Choroid plexus epithelial cell (primary cell): ENCODE measurements around the gene SCN4B.

Experiments used
- DNase-seq: peaks from one replicate; pipeline ENCODE4 v3.0.0-alpha.2; 2010; ENCODE audit warnings: low read depth
- H3K4me3 ChIP-seq: 2 replicates; pipeline ENCODE4 v1.5.1; 2011; ENCODE audit warnings: low read depth, mild to moderate bottlenecking, control low read depth, low read length, moderate library complexity
- TF ChIP-seq, protein P1 (sequence below): conservative IDR thresholded peaks from 2 replicates; pipeline ENCODE4 v1.5.1; 2011; ENCODE audit warnings: low read depth, mild to moderate bottlenecking, control low read depth, inconsistent platforms, low read length, moderate library complexity

SCN4B gene

DNA sequence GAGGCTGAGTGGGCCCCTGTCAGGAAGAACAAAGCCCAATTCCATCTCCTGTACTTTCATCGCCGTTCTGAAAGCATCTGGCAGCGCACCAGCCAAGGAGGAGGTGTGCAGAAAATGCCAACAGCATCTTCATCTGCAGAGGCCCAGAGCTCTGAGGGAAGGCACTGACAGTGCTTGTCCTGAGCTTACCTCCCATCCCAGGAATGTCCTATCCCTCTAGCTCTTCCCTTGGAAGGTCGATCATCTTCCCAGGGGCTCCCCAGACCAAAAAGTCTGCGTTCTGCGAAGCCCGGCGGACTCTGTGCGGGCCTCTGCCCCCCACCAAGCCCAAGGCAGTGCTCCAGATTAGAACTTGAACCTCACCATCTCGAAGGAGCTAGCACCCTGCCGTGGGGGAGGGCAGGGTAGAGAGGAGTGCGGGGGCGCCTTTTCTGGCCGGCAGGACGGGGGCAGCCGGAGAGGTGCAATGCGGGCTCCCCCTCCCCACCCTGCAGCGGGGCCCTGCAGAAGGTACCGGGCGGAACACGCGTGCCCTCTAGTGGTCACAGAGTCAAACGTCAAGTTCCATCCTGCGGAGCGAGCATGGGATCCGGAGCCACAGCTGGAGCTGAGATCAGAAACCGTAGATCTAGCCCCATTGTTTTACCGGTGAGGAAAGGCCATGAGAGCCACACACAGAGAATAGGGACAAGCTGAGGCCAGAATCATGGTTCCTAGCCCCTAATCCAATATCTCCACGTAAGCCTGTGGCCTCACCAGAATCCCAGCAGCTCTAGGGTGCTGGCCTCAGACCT is 18.8 kb upstream of the SCN4B start:
- TF ChIP-seq, protein P1, sequence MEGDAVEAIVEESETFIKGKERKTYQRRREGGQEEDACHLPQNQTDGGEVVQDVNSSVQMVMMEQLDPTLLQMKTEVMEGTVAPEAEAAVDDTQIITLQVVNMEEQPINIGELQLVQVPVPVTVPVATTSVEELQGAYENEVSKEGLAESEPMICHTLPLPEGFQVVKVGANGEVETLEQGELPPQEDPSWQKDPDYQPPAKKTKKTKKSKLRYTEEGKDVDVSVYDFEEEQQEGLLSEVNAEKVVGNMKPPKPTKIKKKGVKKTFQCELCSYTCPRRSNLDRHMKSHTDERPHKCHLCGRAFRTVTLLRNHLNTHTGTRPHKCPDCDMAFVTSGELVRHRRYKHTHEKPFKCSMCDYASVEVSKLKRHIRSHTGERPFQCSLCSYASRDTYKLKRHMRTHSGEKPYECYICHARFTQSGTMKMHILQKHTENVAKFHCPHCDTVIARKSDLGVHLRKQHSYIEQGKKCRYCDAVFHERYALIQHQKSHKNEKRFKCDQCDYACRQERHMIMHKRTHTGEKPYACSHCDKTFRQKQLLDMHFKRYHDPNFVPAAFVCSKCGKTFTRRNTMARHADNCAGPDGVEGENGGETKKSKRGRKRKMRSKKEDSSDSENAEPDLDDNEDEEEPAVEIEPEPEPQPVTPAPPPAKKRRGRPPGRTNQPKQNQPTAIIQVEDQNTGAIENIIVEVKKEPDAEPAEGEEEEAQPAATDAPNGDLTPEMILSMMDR = peak; percentile 85
- peak; percentile 70 for DNase-seq
- H3K4me3 ChIP-seq = no peak overlapping the region

- no peak for DNase-seq
- no peak overlapping the region for H3K4me3 ChIP-seq
- TF ChIP-seq, protein P1 = no peak
Measured at GRCh38 chr11:118170882-118171268, 18.3 kb upstream of the SCN4B start.

GRCh38 chr11:118170231-118170630 is 17.6 kb upstream of the SCN4B start:
- H3K4me3 ChIP-seq = no peak overlapping the region
- TF ChIP-seq, protein P1 = no peak
- no peak for DNase-seq

DNA sequence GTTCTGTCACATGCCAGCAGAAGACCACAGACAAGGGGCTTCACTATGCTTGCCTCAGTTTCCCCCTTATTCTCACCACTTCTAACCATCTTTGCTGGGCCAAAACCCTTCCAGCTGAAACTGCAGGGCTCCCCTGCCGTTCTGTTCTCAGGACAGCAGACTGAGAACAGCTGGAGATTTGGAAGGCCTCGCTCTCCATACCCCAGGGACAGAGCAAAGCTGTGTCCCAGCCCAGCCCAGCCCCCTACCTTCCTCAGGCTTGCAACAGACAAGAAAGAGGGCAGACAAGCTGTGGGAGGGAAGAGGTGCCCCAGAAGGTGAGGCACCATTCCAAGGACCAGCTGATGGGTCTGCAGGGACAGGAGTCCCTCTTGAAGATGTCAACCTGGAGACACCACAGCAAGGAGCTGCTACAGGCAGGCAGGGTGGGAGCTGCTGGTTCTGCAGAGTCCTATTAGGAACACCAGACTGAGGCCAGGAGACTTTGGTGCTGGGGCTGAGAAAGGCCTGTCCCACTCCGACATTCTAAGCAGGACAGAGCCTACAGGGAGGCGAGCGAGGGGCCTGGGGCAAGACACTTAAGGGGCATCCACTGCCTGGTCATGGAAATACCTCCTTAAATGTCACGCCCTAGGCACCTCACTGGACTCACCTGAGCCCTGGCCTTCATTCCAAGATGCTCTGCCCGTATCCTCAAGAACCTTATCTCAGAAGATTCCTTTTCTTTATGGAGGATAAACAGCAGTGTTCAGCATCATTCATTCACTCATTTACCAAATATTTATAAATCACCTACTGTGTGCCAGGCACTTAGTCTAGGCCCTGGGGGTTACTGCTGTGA is 16.9 kb upstream of the SCN4B start:
- H3K4me3 ChIP-seq = no peak overlapping the region
- no peak for DNase-seq
- TF ChIP-seq, protein P1 = no peak

GRCh38 chr11:118168751-118169150 is 16.1 kb upstream of the SCN4B start:
- no peak for DNase-seq

GRCh38 chr11:118168316-118168715 is 15.7 kb upstream of the SCN4B start:
- no peak for DNase-seq
- TF ChIP-seq, protein P1 = no peak
- H3K4me3 ChIP-seq = no peak overlapping the region

More at GRCh38 chr11:118168751-118169150, 16.1 kb upstream of the SCN4B start:
- TF ChIP-seq, protein P1 = no peak
- no peak overlapping the region for H3K4me3 ChIP-seq

DNA sequence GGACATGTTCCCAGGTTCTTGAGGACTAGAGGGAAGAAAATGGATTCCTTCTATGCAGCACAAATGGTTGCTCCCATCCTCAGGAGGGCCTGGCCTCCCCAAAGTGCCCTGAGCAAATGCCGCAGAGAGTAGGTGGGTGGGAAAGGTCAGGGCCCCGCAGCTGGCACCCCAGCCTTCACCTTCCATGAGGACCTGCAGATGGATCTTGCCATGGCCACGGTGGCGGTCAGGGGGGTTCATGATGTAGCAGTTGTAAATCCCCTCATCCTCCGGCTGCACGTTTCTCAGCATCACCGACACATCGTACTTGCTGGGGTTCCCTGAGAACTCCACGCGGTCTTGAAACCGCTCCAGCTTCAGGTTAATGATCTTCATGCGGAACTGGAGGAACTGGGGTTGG is 15.3 kb upstream of the SCN4B start:
- no peak overlapping the region for H3K4me3 ChIP-seq
- TF ChIP-seq, protein P1 = no peak
- DNase-seq = no peak
